HG03045 (cell line): ENCODE data around the gene IRF8.
"Not testable (repeated sequence)": the region's sequence is repeated elsewhere in the genome, so short reads cannot be mapped to it uniquely, and the experiment has no call there.

Experiments
- ATAC-seq: cut with Tn5 transposase; IDR thresholded peaks from one replicate; pipeline ENCODE4 v1.9.1; 2021; ENCODE audit warnings: mild to moderate bottlenecking, moderate library complexity; ENCODE audit not compliant: unreplicated experiment

Gene IRF8

DNA sequence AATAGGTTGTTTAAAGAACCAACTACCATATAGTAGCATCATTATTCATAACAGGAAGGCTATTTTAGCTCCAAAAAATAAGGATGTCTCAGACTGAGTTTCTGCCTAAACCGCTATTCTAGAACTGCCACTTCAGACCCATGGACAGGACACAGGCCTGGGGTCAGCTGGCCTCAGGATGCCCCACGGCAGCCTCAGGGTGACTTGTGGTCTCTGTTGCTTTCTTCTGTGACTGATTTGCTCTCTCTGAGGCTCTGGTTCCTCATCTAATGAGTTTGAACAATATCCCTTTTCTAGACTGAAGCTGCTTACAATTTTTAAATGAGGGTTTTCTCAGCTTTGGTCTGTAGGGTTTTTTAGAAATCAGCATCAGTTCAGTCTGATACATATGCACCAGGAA lies 31.8 kb upstream of the IRF8 start:
- no peak for ATAC-seq

DNA sequence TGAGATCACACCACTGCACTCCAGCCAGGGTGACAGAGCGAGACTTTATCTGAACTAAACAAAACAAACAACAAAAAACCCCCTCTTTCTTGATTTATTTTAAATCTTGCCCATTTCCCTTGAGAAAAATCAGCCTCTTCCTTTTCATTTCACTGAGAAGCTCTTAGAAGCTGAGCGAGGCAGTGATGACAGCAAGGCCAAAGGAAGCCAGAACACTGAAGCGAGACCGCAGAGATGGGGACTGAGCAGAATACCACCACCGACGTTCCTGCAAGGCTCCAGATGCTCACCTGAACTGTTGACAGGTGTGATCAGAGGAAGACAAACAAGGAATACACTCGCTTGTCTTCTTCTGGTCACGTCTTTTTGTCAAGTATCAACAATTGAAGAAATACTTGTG lies 30.5 kb upstream of the IRF8 start:
- ATAC-seq = no peak

DNA sequence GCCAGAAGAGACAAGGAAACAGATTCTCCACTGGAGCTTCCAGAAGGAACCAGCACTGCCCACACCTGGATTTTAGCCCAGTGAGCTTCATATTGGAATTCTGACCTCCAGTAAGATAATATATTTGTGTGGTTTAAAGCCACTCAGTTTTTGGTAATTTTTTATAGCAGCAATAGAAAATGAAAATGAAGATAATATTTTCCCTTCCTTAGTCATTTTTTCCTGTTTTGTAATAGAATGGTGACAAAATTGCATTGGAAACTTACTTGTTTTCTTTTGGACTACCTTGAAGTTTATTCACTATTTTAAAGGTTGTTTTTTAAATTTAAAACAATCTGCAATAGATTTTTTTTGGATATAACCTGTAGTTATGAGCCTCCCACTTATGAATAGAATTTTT lies 29.8 kb upstream of the IRF8 start:
- no peak for ATAC-seq

DNA sequence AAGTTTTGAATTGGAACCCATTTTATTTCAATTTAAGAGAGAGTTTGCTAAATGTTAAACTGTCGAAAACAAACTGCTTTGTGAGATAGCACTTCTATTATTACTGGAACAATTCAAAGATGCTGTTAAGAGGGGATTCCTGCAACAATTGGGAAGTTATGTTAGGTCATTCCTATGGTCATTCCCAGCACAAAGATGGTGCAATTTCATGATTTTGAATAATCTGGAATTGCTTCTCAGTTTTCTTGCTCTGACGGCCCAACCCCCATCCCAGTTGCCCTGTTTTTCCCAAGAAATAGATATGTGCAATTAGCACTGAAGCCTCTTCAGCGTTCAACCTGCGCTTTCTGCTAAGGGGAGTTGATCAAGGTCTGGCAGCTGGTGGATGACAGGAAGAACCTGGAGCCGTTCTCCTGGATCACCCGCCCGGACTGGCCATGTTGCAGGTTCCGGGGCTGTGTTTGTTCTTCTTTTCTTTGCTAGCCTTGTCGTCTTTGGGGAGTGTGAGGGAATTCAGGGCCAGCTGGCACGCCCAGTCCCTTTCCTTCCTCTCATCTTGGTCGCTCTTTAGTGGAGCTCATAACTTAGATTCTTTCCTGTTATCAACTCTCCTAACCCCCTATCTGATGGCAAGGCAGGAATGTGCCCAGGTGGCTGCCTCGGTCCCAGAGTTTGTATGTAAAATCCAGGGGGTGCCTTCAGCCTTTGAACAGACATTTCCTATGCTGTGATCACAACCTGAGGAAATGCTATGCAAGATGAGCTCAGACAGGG lies 29.0 kb upstream of the IRF8 start:
- no peak for ATAC-seq

DNA sequence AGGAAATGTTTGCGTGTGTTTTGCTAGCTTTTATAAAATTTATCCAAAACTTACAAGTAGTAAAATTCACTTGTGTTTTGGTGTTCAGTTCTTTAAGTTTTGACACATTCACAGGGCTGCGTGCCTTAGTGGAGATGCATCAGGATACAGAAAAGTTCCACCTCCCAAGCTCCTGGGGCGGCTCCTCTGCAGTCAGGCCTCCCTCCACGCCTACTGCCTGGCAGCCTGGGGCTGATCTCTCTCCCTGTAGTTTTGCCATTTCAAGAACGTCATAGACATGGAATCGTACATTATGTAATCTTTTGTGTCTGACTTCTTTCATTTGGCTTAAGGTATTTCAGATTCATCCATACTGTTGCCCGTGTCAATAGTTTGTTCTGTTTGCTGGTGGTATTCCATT lies 27.2 kb upstream of the IRF8 start:
- no peak for ATAC-seq

DNA sequence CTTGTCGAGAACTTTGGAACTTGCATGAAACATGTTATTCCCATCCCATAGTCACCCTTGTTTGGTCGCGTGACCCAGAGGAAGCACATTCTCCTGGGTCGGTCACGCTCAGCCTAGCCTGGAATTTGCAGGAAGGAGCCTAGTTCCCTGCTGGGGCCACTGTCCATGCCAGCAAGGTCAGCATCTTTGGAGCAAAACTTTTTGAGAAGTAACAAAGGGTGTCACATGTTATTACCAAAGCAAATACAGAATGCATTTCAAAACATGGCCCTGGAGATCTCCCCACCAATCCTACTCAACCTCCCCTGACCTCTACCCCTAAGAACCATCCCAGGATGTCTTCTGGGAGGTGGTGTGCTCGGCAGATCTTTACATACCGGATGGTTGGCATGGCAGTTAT lies 26.2 kb upstream of the IRF8 start:
- no peak for ATAC-seq

DNA sequence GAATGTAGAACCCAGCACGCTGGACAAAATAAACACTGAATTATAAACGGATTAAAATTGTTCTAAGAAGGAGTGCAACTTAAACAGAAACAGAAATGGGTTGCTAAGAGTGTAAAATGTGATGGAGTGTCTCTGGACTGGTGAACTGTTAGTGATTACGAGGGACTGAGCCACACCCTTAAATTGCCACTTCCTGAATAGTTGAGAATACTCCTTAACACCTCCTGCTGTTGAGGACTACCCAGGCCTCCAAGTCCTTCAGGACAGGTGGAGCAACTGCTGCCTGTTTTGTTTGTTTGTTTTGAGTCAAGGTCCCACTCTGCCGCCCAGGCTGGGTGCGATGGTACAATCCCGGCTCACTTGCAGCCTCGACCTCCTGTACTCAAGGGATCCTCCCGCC lies 25.8 kb upstream of the IRF8 start:
- no peak for ATAC-seq

DNA sequence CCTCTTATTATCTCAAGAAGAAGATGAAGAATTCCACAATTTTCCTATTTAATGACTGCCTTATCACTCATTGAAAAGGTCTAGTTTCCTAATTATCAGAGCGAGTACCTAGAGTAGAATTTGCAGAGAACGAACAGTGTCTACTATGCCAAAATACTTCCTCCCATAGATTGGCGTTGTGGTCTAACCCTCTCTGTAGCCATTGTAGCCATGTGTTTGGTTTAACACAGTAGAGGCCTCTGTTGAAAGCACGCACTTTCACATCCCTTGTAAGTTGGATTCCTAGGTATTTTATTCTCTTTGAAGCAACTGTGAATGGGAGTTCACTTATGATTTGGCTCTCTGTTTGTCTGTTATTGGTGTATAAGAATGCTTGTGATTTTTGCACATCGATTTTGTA lies 24.9 kb upstream of the IRF8 start:
- ATAC-seq = not testable (repeated sequence)

DNA sequence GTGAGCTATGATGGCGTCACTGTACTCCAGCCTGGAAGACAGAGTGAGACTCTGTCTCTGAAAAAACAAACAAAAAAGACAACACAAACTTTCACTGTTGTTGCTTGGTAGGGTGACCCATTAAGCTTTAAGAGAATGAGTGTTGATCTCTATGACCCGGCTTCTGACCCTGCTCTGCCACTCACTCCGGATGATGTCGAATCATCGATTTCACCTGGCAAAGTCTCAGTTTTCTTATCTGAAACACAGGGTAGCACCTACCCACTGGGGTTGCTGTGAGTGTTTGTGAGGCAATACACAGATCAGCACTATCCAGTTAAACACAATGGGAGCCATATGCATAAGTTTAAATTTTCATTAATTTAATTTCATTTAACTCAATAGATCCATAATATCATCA lies 20.6 kb upstream of the IRF8 start:
- ATAC-seq = no peak

DNA sequence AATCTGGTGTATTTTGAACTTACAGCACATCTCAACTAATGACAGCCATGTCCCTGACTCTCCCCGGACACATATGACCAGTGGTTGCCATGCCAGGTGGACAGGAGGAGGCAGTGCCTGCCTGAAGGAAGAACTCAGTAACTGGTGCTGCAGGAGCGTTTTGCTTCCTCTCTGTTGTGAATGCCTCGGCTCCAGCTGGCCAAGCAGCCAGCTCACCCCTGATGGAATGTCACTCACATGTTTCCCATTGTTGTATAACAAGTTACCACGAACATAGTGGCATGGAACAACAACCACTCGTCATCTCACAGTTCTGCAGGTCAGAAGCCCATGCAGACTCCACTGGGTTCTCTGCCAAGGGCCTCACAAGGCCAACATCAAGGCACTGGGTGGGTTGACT lies 20.1 kb upstream of the IRF8 start:
- ATAC-seq = no peak

DNA sequence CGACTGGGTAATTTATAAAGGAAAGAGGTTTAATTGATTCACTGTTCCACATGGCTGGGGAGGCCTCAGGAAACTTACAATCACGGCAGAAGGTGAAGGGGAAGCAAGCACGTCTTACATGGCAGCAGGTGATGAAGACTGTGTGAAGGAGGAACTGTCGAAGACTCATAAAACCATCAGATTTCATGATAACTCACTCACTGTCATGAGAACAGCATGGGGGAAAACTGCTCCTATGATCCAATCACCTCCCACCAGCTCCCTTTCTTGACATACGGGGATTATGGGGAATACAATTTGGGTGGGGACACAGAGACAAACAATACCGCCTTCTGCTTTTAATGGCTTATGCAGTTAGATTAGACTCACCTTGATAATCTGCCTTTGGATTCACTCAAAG lies 19.4 kb upstream of the IRF8 start:
- no peak for ATAC-seq

DNA sequence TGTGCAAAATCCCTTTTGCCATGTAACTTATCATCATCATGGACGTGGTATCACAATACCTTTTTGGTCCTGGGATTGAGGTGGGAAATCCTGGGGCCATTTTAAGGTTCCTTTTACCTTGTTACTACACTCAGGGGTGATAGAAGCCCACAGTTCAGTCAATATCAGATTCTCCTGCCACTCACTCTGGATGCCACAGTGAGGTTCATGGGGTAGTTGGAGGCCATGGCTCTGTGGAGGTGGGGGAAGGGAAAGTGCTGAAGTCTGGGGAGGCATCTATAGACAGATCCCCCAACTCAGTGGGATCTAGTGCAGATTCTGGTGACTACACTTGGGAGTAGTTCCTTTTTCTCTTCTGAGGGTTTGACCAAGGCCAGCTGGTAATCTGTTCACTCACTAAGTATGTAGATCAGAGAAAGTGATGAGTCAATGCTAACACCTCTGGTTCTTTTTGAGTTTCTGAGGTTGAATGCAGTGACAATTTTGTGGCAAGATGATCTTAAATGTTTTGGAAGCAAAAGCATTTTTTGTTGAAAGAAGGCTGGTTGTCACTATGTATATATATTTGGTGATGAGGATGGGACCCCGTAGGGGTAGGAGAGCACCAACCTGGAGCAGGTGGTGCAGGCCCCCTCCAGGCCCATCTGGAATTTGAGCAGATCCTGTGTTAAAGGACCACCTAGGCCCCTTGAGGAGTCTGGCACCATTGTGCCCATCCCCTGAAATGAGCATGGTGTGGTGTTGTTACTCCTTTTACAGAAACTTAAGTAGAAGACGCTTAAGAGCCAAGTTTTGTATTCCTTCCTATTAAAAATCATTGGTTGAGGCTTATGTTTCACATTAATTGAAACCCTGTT lies 18.8 kb upstream of the IRF8 start:
- peak; percentile 57 for ATAC-seq

DNA sequence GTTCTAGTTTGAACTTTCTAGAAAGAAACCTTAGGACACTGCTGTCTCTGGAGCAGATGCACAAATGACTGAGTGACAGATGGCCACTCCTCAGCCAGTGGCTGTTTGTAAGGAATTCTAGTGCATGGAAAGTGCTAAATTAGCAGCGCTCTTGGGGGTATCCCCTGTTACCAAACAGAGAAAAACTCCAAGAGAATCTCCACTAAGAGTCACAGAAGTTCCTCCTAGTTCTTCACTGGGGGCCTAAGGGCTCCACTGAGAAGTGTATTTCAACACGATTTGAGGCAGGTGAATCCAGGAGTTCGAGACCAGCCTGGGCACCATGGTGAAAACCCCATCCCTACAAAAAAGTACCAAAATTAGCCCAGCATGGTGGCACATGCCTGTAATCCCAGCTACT lies 18.1 kb upstream of the IRF8 start:
- no peak for ATAC-seq

DNA sequence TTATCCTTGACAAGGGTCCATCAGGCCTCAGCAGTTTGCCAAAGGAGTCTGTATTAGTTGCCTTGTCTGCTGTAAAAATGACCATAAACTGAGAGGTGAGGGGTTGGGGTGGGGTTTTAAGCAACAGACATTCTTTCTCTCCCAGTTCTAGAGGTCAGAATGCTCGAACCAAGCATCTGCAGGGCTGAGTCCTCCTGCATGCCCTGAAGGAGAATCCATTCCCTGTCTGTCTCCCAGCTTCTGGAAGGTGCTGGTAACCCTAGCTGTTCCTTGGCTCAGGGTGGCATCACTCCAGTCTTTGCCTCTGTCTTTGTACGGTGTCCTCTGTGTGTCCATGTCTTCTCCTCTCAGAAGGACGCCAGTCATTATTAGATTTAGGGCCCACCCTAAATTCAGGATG lies 17.5 kb upstream of the IRF8 start:
- no peak for ATAC-seq

DNA sequence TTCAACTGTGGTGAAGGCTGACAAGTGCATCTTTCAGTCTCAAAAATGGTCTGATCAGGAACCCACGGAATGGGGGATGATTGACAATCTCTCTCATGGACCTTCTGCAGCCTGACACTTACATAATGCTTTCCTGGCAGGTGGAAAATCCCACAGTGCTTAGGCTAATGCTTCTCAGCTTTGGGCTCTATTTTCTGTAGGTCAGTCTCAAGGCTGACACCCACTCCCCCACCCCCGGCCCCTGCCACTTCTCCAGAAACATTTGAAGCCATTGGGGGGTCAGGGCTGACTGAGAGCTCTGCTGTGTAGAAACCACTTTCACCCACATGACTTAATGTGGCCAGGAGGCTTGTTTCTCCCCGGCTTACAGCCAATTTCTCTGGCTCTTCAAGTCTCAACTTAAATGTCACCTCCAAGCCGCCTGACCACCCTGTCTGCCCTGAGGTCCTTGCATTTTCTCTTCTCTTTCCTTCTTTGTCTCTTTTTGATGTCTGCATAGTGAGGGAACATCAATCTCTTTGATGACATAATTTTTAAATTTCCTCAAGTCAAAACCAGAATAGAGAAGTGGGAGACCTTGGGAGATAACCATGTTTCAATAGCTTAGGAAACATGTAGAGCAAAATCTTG lies 16.7 kb upstream of the IRF8 start:
- no peak for ATAC-seq

DNA sequence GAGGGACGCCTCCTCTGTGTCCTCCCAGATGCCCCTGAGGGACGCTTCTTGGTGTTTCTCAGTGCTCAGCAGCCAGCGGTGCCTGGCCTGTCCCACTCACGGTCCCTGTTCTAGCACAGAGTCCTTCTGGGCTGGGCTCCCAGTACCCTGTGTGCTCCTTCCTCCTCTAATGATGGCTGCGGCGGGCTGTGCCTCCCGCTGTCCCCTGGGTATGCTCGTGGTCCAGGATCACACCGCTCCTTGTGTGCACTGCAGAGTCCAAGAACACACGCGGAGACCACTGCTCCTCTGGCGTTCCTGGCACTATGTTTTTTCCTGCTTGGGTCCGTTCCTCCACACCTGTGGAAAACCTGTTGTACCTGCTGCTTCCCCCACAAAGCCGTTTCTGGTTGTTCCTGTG lies 15.1 kb upstream of the IRF8 start:
- ATAC-seq = no peak

DNA sequence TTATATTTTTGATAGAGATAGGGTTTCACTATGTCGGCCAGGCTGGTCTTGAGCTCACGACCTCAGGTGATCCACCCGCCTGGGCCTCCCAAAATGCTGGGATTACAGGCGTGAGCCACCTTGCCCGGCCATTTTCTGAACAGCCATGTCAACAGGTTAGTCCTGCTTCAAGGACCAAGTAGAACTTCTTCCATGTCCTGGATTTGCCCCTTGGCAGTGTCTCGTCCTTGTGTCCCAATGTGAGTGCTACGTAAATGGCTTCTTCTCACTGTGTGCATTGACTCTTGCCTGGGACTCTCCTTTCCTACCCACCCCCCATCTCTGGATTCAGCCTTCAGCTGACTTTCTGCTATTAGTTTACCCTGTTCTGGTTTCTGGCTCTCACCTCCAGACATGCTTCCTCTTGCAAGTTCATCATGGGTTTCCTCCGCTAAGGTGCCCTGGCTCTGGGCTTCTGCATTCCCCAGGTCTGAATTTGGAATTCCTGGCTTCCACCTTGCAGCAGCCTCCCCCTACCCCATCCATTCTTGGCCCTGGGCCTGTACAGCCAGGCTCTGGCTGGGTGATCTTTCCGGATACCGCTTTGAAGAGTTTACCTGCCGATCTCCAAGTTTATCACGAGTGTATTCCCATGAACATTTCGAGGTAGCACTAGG lies 14.0 kb upstream of the IRF8 start:
- ATAC-seq = no peak

DNA sequence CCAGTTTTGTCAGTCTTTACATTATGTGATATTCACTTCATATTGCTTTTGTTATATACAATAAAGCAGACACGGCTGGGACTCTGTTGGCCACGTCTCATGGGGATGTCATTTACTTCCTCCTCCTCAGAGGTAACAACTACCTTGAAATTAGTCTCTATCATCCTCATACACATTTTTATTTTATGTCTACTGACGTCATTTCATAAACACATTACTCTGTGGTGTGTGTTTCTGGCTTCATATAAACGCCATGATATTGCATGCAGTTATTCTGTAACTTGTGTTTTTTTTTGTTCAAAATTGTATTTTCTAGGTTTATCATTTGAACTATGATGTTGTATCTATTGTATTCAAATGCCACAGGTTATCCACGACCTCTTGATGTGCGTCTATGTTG lies 13.4 kb upstream of the IRF8 start:
- ATAC-seq = no peak

DNA sequence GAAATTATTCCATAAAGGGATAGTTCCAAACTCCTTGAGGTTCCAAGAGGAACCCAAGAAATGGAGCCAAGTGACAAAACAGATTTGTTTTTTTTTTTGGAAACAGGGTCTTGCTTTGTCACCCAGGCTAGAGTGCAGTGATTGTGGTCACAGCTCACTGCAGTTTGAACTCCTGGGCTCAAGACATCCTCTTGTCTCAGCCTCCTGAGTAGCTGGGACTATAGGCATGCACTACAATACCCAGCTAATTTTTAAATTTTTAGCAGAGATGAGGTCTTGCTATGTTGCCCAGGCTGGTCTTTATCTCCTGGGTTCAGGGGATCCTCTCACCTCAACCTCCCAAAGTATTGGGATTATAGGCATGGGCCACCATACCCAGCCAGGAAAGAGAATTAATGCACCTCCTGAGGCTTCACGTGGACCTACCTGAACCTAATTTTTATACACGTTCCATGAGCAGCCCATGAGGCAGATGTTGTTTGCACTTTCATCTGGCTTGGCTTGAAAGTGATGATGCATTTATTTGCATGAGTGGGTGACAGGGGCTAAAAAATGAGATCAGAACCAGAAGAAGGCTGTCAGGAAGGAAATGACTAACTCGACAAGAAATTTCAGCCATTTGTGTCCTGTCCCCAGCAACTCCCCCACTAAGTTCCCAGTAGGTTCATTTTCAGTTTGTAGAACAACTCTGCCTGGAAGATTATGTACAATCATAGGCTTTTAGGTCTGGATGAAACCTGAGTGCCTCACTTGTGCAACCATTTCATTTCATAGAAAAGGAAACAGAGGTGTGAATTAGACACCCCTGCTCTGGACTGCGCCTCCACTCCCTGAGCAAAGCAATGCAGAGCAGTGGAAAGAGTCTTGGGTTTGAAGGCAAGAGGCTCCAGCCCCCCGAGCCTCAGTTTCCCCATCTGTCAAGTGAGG lies 10.3 kb upstream of the IRF8 start:
- peak; percentile 74 for ATAC-seq

DNA sequence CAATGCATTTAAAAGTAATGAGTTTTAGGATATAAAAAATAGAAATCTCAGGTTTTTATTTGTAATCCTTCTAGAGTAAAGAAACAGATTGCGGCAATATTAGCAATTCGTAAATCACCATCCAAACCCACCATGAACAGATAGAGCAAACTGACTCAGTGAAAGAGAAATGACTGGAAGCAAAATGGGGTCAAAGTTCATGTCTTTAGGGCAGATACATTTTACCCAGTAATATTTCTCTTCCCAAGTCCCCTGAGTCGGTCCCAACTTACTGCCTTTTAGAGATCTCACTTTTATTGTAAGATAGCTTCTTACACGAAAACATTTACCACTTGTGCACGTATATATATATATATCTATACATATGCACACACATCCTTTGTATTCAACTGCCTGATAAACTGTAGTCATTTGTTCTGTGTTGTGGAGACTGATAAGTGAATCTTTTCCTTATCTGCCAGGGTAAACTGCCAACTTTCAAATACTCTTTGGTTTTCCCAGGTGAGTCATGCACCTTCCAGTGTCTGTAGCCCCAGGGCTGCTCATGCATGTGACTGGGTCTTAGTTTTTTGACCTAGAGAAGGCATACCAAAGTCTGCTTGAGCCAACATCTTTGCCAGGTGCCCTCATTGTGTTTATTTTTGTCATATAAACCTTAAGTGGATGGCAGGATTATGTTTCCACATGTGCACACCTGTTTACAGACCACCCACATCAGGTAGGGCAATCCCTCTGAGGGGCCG lies 7.8 kb upstream of the IRF8 start:
- no peak for ATAC-seq
